Mesodermal cell (in vitro differentiated cells): Measurements from ENCODE around the gene NECAB2.
A peak's percentile ranks its signal among the peaks of the same experiment; 100 is the strongest.

Source experiments
- H3K27ac ChIP-seq: 2 replicates; pipeline ENCODE4 v1.7.0; 2013; ENCODE audit warnings: mild to moderate bottlenecking, low read depth, low read length, moderate library complexity; ENCODE audit not compliant: severe bottlenecking
- H3K36me3 ChIP-seq: 2 replicates; pipeline ENCODE4 v1.7.1; 2013; ENCODE audit warnings: mild to moderate bottlenecking, low read length, moderate library complexity; ENCODE audit not compliant: control insufficient read depth, insufficient read depth
- H3K4me1 ChIP-seq: one replicate; pipeline ENCODE4 v1.7.1; 2013; ENCODE audit warnings: mild to moderate bottlenecking, low read length; ENCODE audit not compliant: insufficient read depth, control insufficient read depth, poor library complexity, severe bottlenecking
- H3K4me3 ChIP-seq: 2 replicates; pipeline ENCODE4 v1.7.0; 2013; ENCODE audit warnings: low read length, control low read depth, mild to moderate bottlenecking; ENCODE audit not compliant: insufficient read depth, poor library complexity, severe bottlenecking; ENCODE audit errors: extremely low read depth
- H3K9me3 ChIP-seq: 2 replicates; pipeline ENCODE4 v1.7.1; 2013; ENCODE audit warnings: mild to moderate bottlenecking, low read length, moderate library complexity; ENCODE audit not compliant: control insufficient read depth
- WGBS, 2 experiments: methylation state at CpG; one replicate each; pipeline ENCODE4 v1.1.5; 2013; ENCODE audit warnings: missing lambda C conversion rate in 2 of 2; ENCODE audit not compliant: insufficient coverage in 2 of 2; 5-methylcytosine and 5-hydroxymethylcytosine counted together

Gene NECAB2

GRCh38 chr16:83963277-83964119 lies 4.5 kb upstream of the NECAB2 start:
- WGBS, 2 experiments, result 90 to 95% methylated on average over 20 of the region's 22 CpGs
- Histone ChIP-seq H3K4me3 (no peak overlapping the region), H3K4me1 (no peaks in the 10 kb centered on the region), H3K36me3 (no peaks in the 10 kb centered on the region), H3K9me3 (no peaks in the 10 kb centered on the region), H3K27ac (no peak overlapping the region)

DNA sequence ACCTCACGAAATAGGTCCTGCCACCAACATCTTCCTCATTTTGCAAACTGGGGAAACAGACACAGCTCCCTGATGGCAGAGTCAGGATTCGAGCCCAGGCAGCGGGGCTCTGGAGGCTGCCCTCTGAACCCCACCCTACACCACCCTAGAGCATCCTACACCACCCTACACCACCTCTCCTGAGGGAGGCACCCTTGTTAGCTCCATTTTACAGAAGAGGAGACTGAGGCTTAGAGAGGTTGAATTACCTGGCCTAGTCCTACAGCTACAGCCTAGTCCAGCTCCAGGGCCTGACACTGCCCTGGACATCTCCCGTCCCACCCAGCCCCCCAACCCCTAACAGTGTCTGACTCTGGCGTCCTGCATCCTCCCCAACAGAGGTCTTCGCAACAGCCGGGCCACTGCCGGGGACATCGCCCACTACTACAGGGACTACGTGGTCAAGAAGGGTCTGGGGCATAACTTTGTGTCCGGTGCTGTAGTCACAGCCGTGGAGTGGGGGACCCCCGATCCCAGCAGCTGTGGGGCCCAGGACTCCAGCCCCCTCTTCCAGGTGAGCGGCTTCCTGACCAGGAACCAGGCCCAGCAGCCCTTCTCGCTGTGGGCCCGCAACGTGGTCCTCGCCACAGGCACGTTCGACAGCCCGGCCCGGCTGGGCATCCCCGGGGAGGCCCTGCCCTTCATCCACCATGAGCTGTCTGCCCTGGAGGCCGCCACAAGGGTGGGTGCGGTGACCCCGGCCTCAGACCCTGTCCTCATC lies 3.2 kb upstream of the NECAB2 start:
- WGBS, 2 experiments, result 94 to 98% methylated on average over 22 to 24 of the region's 26 CpGs
- no peak overlapping the region for H3K4me3 ChIP-seq
- H3K27ac ChIP-seq, result no peak overlapping the region
- no peaks in the 10 kb centered on the region for H3K4me1 ChIP-seq
- no peaks in the 10 kb centered on the region for H3K9me3 ChIP-seq
- H3K36me3 ChIP-seq, result no peaks in the 10 kb centered on the region

DNA sequence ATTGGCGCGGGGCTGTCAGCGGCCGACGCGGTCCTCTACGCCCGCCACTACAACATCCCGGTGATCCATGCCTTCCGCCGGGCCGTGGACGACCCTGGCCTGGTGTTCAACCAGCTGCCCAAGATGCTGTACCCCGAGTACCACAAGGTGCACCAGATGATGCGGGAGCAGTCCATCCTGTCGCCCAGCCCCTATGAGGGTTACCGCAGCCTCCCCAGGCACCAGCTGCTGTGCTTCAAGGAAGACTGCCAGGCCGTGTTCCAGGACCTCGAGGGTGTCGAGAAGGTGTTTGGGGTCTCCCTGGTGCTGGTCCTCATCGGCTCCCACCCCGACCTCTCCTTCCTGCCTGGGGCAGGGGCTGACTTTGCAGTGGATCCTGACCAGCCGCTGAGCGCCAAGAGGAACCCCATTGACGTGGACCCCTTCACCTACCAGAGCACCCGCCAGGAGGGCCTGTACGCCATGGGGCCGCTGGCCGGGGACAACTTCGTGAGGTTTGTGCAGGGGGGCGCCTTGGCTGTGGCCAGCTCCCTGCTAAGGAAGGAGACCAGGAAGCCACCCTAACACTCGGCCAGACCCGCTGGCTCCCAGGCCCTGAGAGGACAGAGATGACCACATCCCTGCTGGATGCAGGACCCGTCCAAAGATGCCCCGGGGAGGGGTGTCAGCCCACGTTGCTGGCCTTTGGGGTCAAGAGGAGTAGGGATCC lies 2.4 kb upstream of the NECAB2 start:
- no peaks in the 10 kb centered on the region for H3K4me1 ChIP-seq
- no peak overlapping the region for H3K4me3 ChIP-seq
- H3K36me3 ChIP-seq, result no peaks in the 10 kb centered on the region
- 94 to 96% methylated on average over 31 to 35 of the region's 36 CpGs for WGBS, 2 experiments
- H3K9me3 ChIP-seq, result no peaks in the 10 kb centered on the region
- no peak overlapping the region for H3K27ac ChIP-seq

GRCh38 chr16:83966153-83966696 lies 1.8 kb upstream of the NECAB2 start:
- no peak overlapping the region for H3K27ac ChIP-seq
- H3K4me1 ChIP-seq, result no peaks in the 10 kb centered on the region
- H3K4me3 ChIP-seq, result no peak overlapping the region
- WGBS, 2 experiments, result 83 to 94% methylated on average over 10 of the region's 13 CpGs
- no peaks in the 10 kb centered on the region for H3K9me3 ChIP-seq
- H3K36me3 ChIP-seq, result no peaks in the 10 kb centered on the region

GRCh38 chr16:83967091-83967490 lies 953 bp upstream of the NECAB2 start:
- H3K4me3 ChIP-seq, result no peak overlapping the region
- 88% methylated on average over 2 of the region's 2 CpGs; no CpG with 5 or more reads in 1 of the 2 experiments for WGBS, 2 experiments
- no peak overlapping the region for H3K27ac ChIP-seq
- no peaks in the 10 kb centered on the region for H3K9me3 ChIP-seq
- H3K4me1 ChIP-seq, result no peaks in the 10 kb centered on the region
- H3K36me3 ChIP-seq, result no peaks in the 10 kb centered on the region

DNA sequence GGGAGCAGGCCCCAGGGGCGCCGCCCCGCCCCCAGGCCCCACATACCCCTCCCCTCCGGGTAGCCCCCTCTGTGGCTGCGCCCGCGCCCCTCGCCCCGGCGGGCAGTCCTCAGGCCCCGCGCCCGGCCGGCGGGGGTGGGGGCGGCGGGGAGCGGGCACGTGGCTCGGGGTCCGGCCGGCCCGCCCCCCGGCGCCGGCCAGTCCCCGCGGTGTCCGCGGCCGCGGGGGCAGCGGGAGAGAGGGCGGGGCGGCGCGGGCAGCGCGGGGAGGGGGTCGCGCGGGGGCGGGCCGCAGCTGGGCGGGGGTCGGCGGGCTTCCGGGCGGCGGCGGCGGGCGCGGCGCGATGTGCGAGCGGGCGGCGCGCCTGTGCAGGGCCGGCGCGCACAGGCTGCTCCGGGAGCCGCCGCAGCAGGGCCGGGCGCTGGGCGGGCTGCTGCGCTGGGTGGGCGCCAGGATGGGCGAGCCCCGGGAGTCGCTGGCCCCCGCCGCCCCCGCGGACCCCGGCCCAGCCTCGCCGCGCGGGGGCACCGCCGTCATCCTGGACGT lies 335 bp downstream of the NECAB2 start:
- H3K36me3 ChIP-seq, result no peaks in the 10 kb centered on the region
- no peak overlapping the region for H3K27ac ChIP-seq
- peak overlapping the region; percentile 36 for H3K4me3 ChIP-seq
- no peaks in the 10 kb centered on the region for H3K9me3 ChIP-seq
- 0% methylated on average over 3 to 35 of the region's 87 CpGs for WGBS, 2 experiments
- H3K4me1 ChIP-seq, result no peaks in the 10 kb centered on the region

DNA sequence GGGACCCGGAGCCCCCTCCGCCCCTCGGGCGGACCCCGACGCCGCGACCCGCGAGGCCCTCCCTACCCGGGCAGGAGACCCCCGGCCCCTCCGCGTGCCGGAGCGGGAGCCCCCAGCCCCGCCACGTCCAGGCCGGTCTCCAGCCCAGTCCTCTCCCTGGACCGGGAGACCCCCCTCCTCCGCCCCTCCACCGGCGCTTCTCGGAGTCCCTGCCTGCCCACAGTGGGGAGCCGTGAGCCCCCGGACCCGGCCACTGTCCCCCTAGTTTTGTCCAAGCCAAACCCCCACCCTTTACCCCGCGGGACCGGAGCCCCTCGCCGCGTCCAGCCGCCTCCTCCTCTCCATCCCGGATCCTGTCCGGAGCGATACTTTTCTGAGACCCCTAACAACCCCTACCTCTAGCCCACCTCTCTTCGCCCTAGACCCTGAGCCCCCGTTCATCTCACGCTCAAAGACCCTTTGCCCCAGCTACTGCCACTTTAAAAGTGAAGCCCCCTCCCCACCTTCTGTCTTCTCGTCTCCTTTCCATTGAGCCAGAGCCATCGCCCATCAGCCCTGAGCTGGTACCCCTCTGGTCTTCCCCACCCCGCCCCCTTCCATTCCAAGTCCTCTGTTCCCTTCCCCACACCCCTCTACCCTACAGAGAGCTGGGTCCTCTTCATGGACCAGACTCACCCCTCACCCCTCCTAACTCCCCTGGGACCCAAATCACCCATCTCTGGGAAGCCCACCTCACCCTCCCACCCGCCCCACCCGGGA lies 1.0 kb downstream of the NECAB2 start:
- no peaks in the 10 kb centered on the region for H3K4me1 ChIP-seq
- H3K27ac ChIP-seq, result no peak overlapping the region
- 3 to 8% methylated on average over 30 to 41 of the region's 45 CpGs for WGBS, 2 experiments
- no peaks in the 10 kb centered on the region for H3K9me3 ChIP-seq
- no peaks in the 10 kb centered on the region for H3K36me3 ChIP-seq
- peak overlapping the region; percentile 27 for H3K4me3 ChIP-seq

DNA sequence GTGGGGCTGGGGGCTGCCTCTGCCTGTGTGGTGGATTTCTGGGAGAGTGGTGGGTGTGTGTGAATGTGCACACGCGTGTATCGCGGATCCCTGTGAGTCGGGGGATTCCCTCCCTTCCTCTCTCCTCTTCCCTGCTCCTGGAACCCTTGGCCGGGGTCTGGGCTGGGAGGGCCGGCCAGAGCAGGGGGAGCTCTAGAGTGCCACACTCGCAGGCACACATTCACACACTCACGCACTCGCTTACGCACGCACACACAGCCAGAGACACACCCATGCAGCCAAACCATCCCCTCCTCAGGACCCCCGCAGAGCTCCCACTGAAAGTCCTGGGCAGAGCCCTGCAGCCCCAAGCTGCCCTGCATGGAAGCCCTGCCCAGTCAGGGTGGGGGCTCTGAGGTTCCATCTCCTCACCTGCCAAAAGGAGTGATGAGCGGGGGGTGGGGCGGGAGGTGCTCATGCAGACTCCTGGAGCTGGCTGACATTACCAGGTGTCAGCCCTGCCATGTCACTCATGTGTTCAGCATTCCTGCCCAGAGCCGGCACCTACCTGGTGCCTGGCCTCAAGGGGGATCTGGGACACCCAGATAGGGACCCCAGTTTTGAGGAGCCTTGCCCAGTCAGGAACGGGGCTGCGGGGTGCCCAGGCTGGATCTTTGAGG lies 1.9 kb downstream of the NECAB2 start:
- Histone ChIP-seq H3K9me3 (no peaks in the 10 kb centered on the region), H3K4me3 (no peak overlapping the region), H3K27ac (no peak overlapping the region), H3K36me3 (no peaks in the 10 kb centered on the region), H3K4me1 (no peaks in the 10 kb centered on the region)
- 72 to 93% methylated on average over 3 to 7 of the region's 18 CpGs for WGBS, 2 experiments

GRCh38 chr16:83970430-83970815 lies 2.4 kb downstream of the NECAB2 start:
- Histone ChIP-seq H3K9me3 (no peaks in the 10 kb centered on the region), H3K27ac (no peak overlapping the region), H3K4me3 (no peak overlapping the region), H3K4me1 (no peaks in the 10 kb centered on the region), H3K36me3 (no peaks in the 10 kb centered on the region)
- 75 to 94% methylated on average over 2 of the region's 6 CpGs for WGBS, 2 experiments
